HepG2 (cell line): ENCODE results near the gene FGF4.

Experiments
- ATF4 ChIP-seq, 2 experiments: fragments of 450-650 bp in 1 of 2; sonication (generic) in 1 of 2; formaldehyde crosslinking; IDR thresholded peaks; 2 replicates each; pipeline versions ENCODE4 v1.5.0 to v1.8.0; 2020 to 2022; ENCODE audit warnings: mild to moderate bottlenecking in 1 of 2, missing genetic modification reagents in 1 of 2
- CTCF ChIP-seq: sonication (generic); formaldehyde crosslinking; IDR thresholded peaks from 2 replicates; pipeline ENCODE4 v1.5.0; 2020; ENCODE audit warnings: mild to moderate bottlenecking, missing genetic modification reagents, moderate library complexity
- ELF4 ChIP-seq: sonication (generic); formaldehyde crosslinking; IDR thresholded peaks from 2 replicates; pipeline ENCODE4 v1.5.0; 2020; ENCODE audit warnings: missing genetic modification reagents, mild to moderate bottlenecking, moderate library complexity, borderline replicate concordance
- MAFF ChIP-seq: IDR thresholded peaks from 2 replicates; pipeline ENCODE4 v1.6.1; 2011; ENCODE audit warnings: low read depth, low read length, improper control_type of control experiment
- MAZ ChIP-seq, 2 experiments: sonication (generic) in 1 of 2; formaldehyde crosslinking in 1 of 2; IDR thresholded peaks; 2 replicates each; pipeline versions ENCODE4 v1.5.0 to v1.6.1; 2012 to 2020; ENCODE audit warnings: low read depth in 2 of 2, mild to moderate bottlenecking in 2 of 2, borderline replicate concordance in 1 of 2, improper control_type of control experiment in 1 of 2, low read length in 1 of 2, missing genetic modification reagents in 1 of 2, moderate library complexity in 1 of 2
- NR1H2 ChIP-seq: sonication (generic); formaldehyde crosslinking; IDR thresholded peaks from 2 replicates; pipeline ENCODE4 v1.8.1; 2022; ENCODE audit warnings: low read depth, missing genetic modification reagents, borderline replicate concordance
- TAF1 ChIP-seq: sonication (generic); formaldehyde crosslinking; IDR thresholded peaks from 2 replicates; pipeline ENCODE4 v1.4.0; 2020; ENCODE audit warnings: missing genetic modification reagents
- ZBTB3 ChIP-seq: sonication (generic); formaldehyde crosslinking; IDR thresholded peaks from 2 replicates; pipeline ENCODE4 v1.4.0; 2020; ENCODE audit warnings: low read depth, mild to moderate bottlenecking, moderate library complexity, missing genetic modification reagents, borderline replicate concordance
- ZFX ChIP-seq: sonication (generic); formaldehyde crosslinking; IDR thresholded peaks from 2 replicates; pipeline ENCODE4 v1.4.0; 2020; ENCODE audit warnings: mild to moderate bottlenecking, low read depth, missing genetic modification reagents, moderate library complexity
- ZNF24 ChIP-seq: fragments of 450-650 bp; IDR thresholded peaks from 2 replicates; pipeline ENCODE4 v1.6.1; 2017; ENCODE audit warnings: antibody characterized with exemption, mild to moderate bottlenecking
- TF ChIP-seq, protein P1 (sequence below): sonication (generic); formaldehyde crosslinking; IDR thresholded peaks from 2 replicates; pipeline ENCODE4 v1.4.0; 2020; ENCODE audit warnings: missing genetic modification reagents
- TF ChIP-seq, protein P2 (sequence below): sonication (generic); formaldehyde crosslinking; IDR thresholded peaks from 2 replicates; pipeline ENCODE4 v1.4.0; 2020; ENCODE audit warnings: low read depth, mild to moderate bottlenecking, missing genetic modification reagents

- TF ChIP-seq ELF4 (CRISPR knock-in tag): no peak
- no peak for TF ChIP-seq ATF4 (CRISPR knock-in tag; IDR thresholded peaks at IDR 0.05)
- no peak for TF ChIP-seq NR1H2 (CRISPR knock-in tag)
- no peak for TF ChIP-seq ZFX
- no peak for TF ChIP-seq TAF1 (CRISPR knock-in tag)
- no peak for TF ChIP-seq ZNF24
- TF ChIP-seq MAFF: no peak
- TF ChIP-seq, protein P1, sequence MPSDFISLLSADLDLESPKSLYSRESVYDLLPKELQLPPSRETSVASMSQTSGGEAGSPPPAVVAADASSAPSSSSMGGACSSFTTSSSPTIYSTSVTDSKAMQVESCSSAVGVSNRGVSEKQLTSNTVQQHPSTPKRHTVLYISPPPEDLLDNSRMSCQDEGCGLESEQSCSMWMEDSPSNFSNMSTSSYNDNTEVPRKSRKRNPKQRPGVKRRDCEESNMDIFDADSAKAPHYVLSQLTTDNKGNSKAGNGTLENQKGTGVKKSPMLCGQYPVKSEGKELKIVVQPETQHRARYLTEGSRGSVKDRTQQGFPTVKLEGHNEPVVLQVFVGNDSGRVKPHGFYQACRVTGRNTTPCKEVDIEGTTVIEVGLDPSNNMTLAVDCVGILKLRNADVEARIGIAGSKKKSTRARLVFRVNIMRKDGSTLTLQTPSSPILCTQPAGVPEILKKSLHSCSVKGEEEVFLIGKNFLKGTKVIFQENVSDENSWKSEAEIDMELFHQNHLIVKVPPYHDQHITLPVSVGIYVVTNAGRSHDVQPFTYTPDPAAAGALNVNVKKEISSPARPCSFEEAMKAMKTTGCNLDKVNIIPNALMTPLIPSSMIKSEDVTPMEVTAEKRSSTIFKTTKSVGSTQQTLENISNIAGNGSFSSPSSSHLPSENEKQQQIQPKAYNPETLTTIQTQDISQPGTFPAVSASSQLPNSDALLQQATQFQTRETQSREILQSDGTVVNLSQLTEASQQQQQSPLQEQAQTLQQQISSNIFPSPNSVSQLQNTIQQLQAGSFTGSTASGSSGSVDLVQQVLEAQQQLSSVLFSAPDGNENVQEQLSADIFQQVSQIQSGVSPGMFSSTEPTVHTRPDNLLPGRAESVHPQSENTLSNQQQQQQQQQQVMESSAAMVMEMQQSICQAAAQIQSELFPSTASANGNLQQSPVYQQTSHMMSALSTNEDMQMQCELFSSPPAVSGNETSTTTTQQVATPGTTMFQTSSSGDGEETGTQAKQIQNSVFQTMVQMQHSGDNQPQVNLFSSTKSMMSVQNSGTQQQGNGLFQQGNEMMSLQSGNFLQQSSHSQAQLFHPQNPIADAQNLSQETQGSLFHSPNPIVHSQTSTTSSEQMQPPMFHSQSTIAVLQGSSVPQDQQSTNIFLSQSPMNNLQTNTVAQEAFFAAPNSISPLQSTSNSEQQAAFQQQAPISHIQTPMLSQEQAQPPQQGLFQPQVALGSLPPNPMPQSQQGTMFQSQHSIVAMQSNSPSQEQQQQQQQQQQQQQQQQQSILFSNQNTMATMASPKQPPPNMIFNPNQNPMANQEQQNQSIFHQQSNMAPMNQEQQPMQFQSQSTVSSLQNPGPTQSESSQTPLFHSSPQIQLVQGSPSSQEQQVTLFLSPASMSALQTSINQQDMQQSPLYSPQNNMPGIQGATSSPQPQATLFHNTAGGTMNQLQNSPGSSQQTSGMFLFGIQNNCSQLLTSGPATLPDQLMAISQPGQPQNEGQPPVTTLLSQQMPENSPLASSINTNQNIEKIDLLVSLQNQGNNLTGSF: no peak
- no peak for TF ChIP-seq CTCF (CRISPR knock-in tag)
- TF ChIP-seq MAZ (IDR thresholded peaks at IDR 0.05; ENCODE audit: borderline replicate concordance, low read depth, low read length): no peak
- TF ChIP-seq MAZ (CRISPR knock-in tag; IDR thresholded peaks at IDR 0.05; ENCODE audit: low read depth): no peak
- TF ChIP-seq, protein P2, sequence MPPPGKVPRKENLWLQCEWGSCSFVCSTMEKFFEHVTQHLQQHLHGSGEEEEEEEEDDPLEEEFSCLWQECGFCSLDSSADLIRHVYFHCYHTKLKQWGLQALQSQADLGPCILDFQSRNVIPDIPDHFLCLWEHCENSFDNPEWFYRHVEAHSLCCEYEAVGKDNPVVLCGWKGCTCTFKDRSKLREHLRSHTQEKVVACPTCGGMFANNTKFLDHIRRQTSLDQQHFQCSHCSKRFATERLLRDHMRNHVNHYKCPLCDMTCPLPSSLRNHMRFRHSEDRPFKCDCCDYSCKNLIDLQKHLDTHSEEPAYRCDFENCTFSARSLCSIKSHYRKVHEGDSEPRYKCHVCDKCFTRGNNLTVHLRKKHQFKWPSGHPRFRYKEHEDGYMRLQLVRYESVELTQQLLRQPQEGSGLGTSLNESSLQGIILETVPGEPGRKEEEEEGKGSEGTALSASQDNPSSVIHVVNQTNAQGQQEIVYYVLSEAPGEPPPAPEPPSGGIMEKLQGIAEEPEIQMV (CRISPR knock-in tag): no peak
- no peak for TF ChIP-seq ZBTB3
Measured at GRCh38 chr11:69796063-69796462, 20.9 kb upstream of the FGF4 start.
